ENCODE results near the gene SLC27A5.
A peak's percentile ranks its signal among the peaks of the same experiment; 100 is the strongest.
"Not testable (repeated sequence)": the region's sequence is repeated elsewhere in the genome, so short reads cannot be mapped to it uniquely, and the experiment has no call there.

Gene SLC27A5

DNA sequence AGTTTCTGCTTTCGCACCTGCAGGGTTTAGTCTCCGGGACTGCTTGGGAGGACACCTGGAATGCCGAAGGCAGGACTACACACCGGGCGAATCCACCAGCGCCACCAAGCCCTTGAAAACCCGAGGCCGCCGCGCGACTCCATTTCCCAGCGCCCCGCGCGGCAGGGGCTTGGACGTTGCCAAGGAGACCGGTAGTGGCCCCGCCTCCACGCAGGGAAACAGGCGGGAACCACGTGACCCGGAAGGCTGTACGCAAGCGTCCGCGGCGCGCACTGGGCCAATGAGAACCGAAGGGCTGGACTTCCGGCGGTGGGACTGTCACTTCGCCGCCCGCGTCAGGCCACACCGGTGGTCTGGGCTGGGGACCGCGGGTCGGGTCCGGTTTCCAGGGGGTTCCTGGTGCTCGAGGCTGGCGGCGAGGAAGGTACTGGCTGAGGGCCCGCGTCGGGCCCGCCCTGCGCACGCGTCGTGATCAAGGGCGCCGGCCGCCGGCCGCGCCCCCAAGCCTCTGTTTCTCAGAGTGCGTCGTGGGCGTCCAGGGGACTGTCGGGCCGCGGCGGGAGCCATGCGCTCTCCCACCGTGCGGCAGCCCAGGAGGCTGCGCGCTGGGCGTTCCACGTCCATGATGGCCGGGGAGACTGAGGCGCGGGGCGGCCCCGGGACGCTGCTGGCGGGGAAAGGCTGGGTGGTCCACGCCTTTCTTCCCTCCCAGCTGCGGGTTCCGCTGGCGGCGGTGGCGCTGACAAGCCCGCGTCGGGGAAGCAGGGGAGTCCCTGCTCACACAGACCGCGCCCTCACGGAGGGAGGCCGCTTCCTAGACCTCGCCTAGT is 44.8 kb downstream of the SLC27A5 start, which contains the start of gene ZNF324:
Gene ZNF324, plus strand, starts transcription at position 321 of the 830 bp plus-strand sequence. CDS start 2,106 bp downstream, outside the sequence.
- peak; percentile 97 for DNase-seq

- no peak for DNase-seq
Measured at GRCh38 chr19:58466089-58466759, 45.6 kb downstream of the SLC27A5 start.

DNA sequence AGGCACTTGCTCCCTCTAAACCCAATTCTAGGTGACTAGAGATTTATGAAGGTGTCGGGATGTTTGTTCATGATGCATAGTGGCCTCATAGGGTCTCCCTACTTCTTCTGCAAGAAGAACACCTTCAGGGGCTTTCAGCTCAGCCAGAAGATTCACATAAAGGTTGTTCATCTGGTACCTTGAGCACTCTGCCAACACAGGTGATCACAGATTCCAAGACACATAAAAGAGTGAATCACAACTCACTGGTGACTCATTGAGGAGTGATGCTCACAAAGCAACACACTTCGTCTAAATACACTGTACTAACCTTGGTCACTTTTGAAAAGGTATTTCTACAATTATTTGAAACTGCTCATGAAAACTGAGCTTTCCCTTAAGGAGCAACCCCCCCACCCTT is 51.8 kb downstream of the SLC27A5 start:
- no peak for DNase-seq

DNA sequence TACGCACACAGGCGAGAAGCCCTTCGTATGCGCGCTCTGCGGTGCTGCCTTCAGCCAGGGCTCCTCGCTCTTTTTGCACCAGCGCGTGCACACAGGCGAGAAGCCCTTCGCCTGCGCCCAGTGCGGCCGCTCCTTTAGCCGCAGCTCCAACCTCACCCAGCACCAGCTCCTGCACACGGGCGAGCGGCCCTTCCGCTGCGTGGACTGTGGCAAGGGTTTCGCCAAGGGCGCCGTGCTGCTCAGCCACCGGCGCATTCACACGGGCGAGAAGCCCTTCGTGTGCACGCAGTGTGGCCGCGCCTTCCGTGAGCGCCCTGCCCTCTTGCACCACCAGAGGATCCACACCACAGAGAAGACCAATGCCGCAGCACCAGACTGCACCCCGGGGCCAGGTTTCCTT is 55.7 kb downstream of the SLC27A5 start:
- no peak for DNase-seq

DNA sequence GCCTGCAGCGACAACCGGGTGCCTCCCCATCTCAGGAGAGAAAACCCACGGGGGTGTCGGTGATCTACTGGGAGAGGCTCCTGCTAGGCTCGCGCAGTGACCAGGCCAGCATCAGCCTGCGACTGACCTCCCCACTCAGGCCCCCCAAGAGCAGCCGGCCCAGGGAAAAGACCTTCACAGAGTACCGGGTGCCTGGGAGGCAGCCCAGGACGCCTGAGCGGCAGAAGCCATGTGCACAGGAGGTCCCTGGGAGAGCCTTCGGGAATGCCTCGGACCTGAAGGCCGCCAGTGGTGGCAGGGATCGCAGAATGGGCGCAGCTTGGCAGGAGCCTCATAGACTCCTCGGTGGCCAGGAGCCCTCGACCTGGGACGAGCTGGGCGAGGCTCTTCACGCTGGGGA is 56.5 kb downstream of the SLC27A5 start:
- DNase-seq: no peak

GRCh38 chr19:58453743-58454142 is 58.0 kb downstream of the SLC27A5 start:
- no peak for DNase-seq

DNA sequence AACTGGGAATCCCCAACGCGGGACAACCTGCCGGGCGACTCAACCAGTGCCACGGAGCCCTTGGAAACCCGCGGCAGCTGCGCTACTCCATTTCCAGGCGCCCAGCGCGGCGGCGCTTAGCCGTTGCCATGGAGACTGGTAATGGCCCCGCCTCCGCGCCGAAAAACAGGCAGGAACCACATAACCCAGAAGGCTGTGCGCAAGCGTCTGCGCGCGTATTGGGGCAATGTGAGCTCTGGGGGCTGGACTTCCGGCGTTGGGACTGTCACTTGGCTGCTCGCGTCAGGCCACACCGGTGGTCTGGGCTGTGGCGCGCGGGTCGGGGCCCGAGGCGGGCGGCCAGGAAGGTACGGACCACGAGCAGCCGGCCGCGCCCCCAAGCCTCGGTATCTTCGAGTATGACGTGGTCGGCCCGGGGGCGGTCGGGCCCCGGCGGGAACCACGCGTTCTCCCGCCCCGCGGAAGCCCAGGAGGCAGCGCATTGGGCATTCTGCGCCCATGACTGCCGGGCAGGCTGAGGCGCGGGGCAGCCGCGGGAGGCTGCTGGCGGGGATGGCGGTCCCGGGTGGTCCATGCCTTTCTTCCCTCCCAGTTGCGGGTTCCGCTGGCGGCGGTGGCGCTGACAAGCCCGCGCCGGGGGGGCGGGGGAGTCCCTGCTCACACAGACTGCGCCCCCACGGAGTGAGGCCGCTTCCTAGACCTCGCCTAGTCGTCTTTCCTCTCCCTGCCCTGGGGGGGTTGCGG is 60.3 kb downstream of the SLC27A5 start, which contains the start of gene ZNF324B:
Gene ZNF324B, plus strand, starts transcription at position 265 of the 744 bp plus-strand sequence. CDS start 2,080 bp downstream, outside the sequence.
- DNase-seq: peak; percentile 94

DNA sequence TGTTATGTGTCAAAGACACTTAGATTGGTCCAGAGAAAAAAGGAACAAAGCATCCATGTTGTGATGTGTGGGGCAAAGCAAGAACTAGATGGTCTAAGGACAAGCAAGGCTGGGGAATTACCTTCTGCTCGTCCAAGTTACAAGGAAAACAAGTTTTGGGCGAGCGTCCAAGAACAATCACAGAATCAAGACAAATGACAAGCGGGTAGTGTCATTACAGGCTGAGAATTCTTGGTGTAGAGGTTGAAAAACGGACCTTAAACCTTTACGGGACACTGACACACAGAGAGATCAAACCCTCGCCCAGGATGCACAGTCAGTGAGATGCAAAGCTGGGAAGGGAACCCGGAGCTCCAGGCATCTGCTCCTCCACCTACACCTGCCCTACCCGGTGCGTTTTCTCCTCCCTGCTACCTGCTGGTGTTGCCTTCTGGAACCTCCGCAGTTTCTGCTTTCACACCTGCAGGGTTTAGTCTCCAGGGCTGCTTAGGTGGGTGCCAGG is 60.9 kb downstream of the SLC27A5 start:
- DNase-seq: no peak

- DNase-seq: not testable (repeated sequence)
Measured at GRCh38 chr19:58449980-58450379, 61.8 kb downstream of the SLC27A5 start.

DNA sequence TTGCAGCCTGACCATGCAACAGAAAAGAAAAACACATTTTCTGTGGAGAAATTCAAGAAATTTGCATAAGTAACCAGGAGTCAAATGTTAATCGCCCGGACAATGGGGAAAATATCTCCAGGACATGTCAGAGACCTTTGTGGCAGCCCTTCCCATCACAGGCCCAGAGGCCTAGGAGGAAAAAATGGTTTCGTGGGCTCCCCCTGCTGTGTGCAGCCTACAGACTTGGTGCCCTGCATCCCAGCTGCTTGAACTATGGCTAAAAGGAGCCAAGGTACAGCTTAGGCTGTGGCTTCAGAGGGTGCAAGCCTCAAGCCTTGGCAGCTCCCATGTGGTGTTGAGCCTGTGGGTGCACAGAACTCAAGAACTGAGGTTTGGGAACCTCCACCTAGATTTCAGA is 62.9 kb downstream of the SLC27A5 start:
- not testable (repeated sequence) for DNase-seq
